Adrenal gland (tissue), 19 donors: ENCODE measurements around the gene DCLRE1A. TPM values are rescaled to one million over a fixed set of nuclear protein-coding genes. Genes with fewer than 3 reads are reported as not detected.

ENCODE experiments used
- DNase-seq, 7 donors: peaks; one replicate each; pipeline ENCODE4 v3.0.0-alpha.2; 2019 to 2020
- H3K27ac ChIP-seq, 5 donors: fragments of 200-600 bp; sonication (generic) in 4 of 5; 1 replicate in 3 of 5; 2 replicates in 2 of 5; pipeline versions ENCODE4 v1.5.1 to v1.8.0; 2016 to 2020; ENCODE audit warnings: mild to moderate bottlenecking in 1 of 5
- H3K27me3 ChIP-seq: fragments of 200-600 bp; 2 replicates; pipeline ENCODE4 v1.8.0; 2021
- H3K36me3 ChIP-seq, 2 donors: fragments of 200-600 bp; replicated peaks in 1 of 2; 1 replicate in 1 of 2; 2 replicates in 1 of 2; pipeline versions ENCODE4 v1.5.1 to v1.8.0; 2018 to 2022
- H3K4me1 ChIP-seq, 2 donors: fragments of 200-600 bp; replicated peaks in 1 of 2; 1 replicate in 1 of 2; 2 replicates in 1 of 2; pipeline versions ENCODE4 v1.5.1 to v1.8.0; 2018 to 2021
- H3K4me3 ChIP-seq, 4 donors: fragments of 200-600 bp; sonication (generic) in 3 of 4; one replicate each; pipeline ENCODE4 v1.5.1; 2016 to 2018
- H3K9me3 ChIP-seq, 3 donors: fragments of 200-600 bp; sonication (generic) in 1 of 3; replicated peaks in 1 of 3; 1 replicate in 2 of 3; 2 replicates in 1 of 3; pipeline versions ENCODE4 v1.5.1 to v1.8.0; 2016 to 2021
- CTCF ChIP-seq, 6 experiments: fragments of 450-650 bp in 4 of 6; fragments of 200-600 bp in 2 of 6; sonication (generic) in 1 of 6; IDR thresholded peaks; 1 replicate in 5 of 6; 2 replicates in 1 of 6; pipeline versions ENCODE4 v1.5.1 to v1.8.0; 2016 to 2021; ENCODE audit warnings: antibody characterized with exemption in 6 of 6, mild to moderate bottlenecking in 2 of 6, moderate library complexity in 1 of 6
- POLR2A ChIP-seq, 2 donors: fragments of 450-650 bp; IDR thresholded peaks; one replicate each; pipeline ENCODE4 v1.6.1; 2017; ENCODE audit warnings: antibody characterized with exemption in 2 of 2, mild to moderate bottlenecking in 2 of 2, moderate library complexity in 1 of 2
- WGBS, 4 donors: extraction: QIAGEN DNeasy Blood & Tissue Kit in 2 of 4; methylation state at CpG; one replicate each; pipeline versions ENCODE4 v1.1.5 to v1.1.7; 2013 to 2017; 5-methylcytosine and 5-hydroxymethylcytosine counted together
- intact Hi-C, 2 donors: fragments of 100-400 bp; cut with DNase I; formaldehyde crosslinking; loops; one replicate each; pipeline versions ENCODE4 v1.14.1 to v1.15.0; 2022 to 2023
- long read RNA-seq, 10 donors: library from polyadenylated mRNA in 3 of 10; unstranded in 2 of 10; stranded (forward) in 1 of 10; transcript quantifications; one replicate each; pipeline ENCODE4 v2.0.0 and lab custom pipeline, GENCODE V29; 2021 to 2026
- polyA plus RNA-seq, 3 donors: library from polyadenylated mRNA; stranded (reverse); fragments of 200-250 nt in 2 of 3; fragments of 350-450 nt in 1 of 3; fragmentation: Illumina TruSeq in 1 of 3; extraction: RNeasy Lipid Tissue Mini Kit (QIAGEN cat#74804) in 1 of 3; gene quantifications; one replicate each; pipeline ENCODE4 v1.2.3, GENCODE V29; 2013 to 2014
- total RNA-seq, 9 donors: library from RNA; depleted of rRNA in 4 of 9; stranded (reverse); fragments of >200 nt in 4 of 9; fragments of 120-200 nt in 1 of 9; fragmentation: NEBNext Ultra II Directional in 1 of 9; extraction: Animal tissue kit (Norgen Biotek cat#: 25700) in 1 of 9; gene quantifications; one replicate each; pipeline versions ENCODE4 v1.1.0 to v1.2.4, GENCODE V29; 2013 to 2023
- donor health status: healthy with polysubstance abuse.
- donor health status: Bipolar disorder and iron deficiency.
- donor health status: DM: yes; HTN: yes; CAD: no.
- donor health status: DM: no; HTN: no; CAD: no.
- donor health status: DM: no; HTN: no; CAD: no.
- donor health status: DM: yes; HTN: yes; CAD: no.

Gene DCLRE1A
- total RNA-seq, result 10 to 100 TPM in 1 of 9 donors, 1 to 10 TPM in 8; 4.2 to 10.3 (median 6.1) TPM
- 10 to 100 TPM in 1 of 3 donors, 1 to 10 TPM in 2; 3.5 to 13.2 (median 4.4) TPM for polyA plus RNA-seq
- long read RNA-seq, donor 1, full-length matches to known transcripts, result 1 of 1 reads
- long read RNA-seq, donor 1, partial matches to known transcripts, result 0 of 1 reads
- long read RNA-seq, donor 1, other reads (novel, unspliced or antisense), result 0 of 1 reads
- long read RNA-seq, donor 2, result 0 reads
- long read RNA-seq, donor 3, full-length matches to known transcripts, result 1 of 1 reads
- long read RNA-seq, donor 3, partial matches to known transcripts, result 0 of 1 reads
- long read RNA-seq, donor 3, other reads (novel, unspliced or antisense), result 0 of 1 reads
- long read RNA-seq, donor 4, result 0 reads
- long read RNA-seq, donor 5, full-length matches to known transcripts, result 12 of 14 reads
- long read RNA-seq, donor 5, partial matches to known transcripts, result 1 of 14 reads
- long read RNA-seq, donor 5, other reads (novel, unspliced or antisense), result 1 of 14 reads
- long read RNA-seq, donor 6, partial matches to known transcripts, result 1 of 1 reads
- long read RNA-seq, donor 6, other reads (novel, unspliced or antisense), result 0 of 1 reads
- long read RNA-seq, donor 7, result 0 reads
- long read RNA-seq, donor 8, full-length matches to known transcripts, result 2 of 2 reads
- long read RNA-seq, donor 8, partial matches to known transcripts, result 0 of 2 reads
- long read RNA-seq, donor 8, other reads (novel, unspliced or antisense), result 0 of 2 reads
- long read RNA-seq, donor 9, full-length matches to known transcripts, result 2 of 2 reads
- long read RNA-seq, donor 9, partial matches to known transcripts, result 0 of 2 reads
- long read RNA-seq, donor 9, other reads (novel, unspliced or antisense), result 0 of 2 reads
- long read RNA-seq, donor 10, result 0 reads

GRCh38 chr10:113854013-113854760 is at the start of gene DCLRE1A, which contains the start of gene NHLRC2:
TSS of gene DCLRE1A (minus strand) at chr10:113854082. CDS start at chr10:113853182, 900 bp downstream.
TSS of gene NHLRC2 (plus strand) at chr10:113854661. CDS start at chr10:113854873, 212 bp downstream.
- peak within 1 kb of the TSS; percentile 84 to 94 (median 89) for H3K27ac ChIP-seq
- H3K9me3 ChIP-seq, result no peaks in the 10 kb centered on the region
- peak within 1 kb of the TSS; percentile 73 to 92 (median 76) for H3K4me3 ChIP-seq
- no peak for TF ChIP-seq CTCF (IDR thresholded peaks at IDR 0.05)
- peak in 1 of 2 donors; percentile 21 for TF ChIP-seq POLR2A (IDR thresholded peaks at IDR 0.05)
- H3K4me1 ChIP-seq, result peaks cover 17 to 46% of the 10 kb centered on the region in 2 donors
- DNase-seq, result peak; percentile 74 to 89 (median 79)
- intact Hi-C loops, result no loop called here
- 0 to 1% (median 0%) methylated on average over 35 to 39 of the region's 39 CpGs for WGBS, 4 donors
- no peaks in the 10 kb centered on the region for H3K27me3 ChIP-seq
- peaks cover 0 to under 1% of the 10 kb centered on the region in 2 donors for H3K36me3 ChIP-seq

GRCh38 chr10:113899952-113900598 is 46.2 kb upstream of the DCLRE1A start:
- WGBS, 4 donors, result 92 to 100% (median 94%) methylated on average over 2 of the region's 2 CpGs
- DNase-seq, result no peak
- TF ChIP-seq POLR2A (IDR thresholded peaks at IDR 0.05) (no peak), CTCF (IDR thresholded peaks at IDR 0.05) (no peak)
- no peaks in the 10 kb centered on the region for H3K4me1 ChIP-seq
- no peaks in the 10 kb centered on the region for H3K27me3 ChIP-seq
- H3K27ac ChIP-seq, result no peak overlapping the region
- H3K36me3 ChIP-seq, result peaks cover 0 to 40% of the 10 kb centered on the region in 2 donors
- intact Hi-C loops, result no loop called here
- H3K9me3 ChIP-seq, result no peaks in the 10 kb centered on the region
- H3K4me3 ChIP-seq, result no peak overlapping the region

GRCh38 chr10:113897693-113898618 is 44.1 kb upstream of the DCLRE1A start:
- Histone ChIP-seq H3K4me1 (no peaks in the 10 kb centered on the region), H3K27me3 (no peaks in the 10 kb centered on the region), H3K36me3 (peaks cover 0 to 31% of the 10 kb centered on the region in 2 donors), H3K4me3 (no peak overlapping the region), H3K9me3 (no peaks in the 10 kb centered on the region), H3K27ac (no peak overlapping the region)
- no peak for DNase-seq
- intact Hi-C loops, result no loop called here
- TF ChIP-seq POLR2A (IDR thresholded peaks at IDR 0.05) (no peak), CTCF (IDR thresholded peaks at IDR 0.05) (no peak)
- WGBS, 4 donors, result 88 to 92% (median 92%) methylated on average over 6 of the region's 6 CpGs
